ENCODE measurements around the gene PREB. TPM values are rescaled to one million over a fixed set of nuclear protein-coding genes. Genes with fewer than 3 reads are reported as not detected.

The PREB gene
- total RNA-seq, 2 experiments from 2014 or later = 96.8 to 113 TPM

- intact Hi-C loops (cut with micrococcal nuclease; ENCODE audit: unreplicated experiment) = no loop called here
- CTCF ChIA-PET (ENCODE audit: unreplicated experiment) = no interaction called here
Observed at GRCh38 chr2:27128668-27129571, 5.5 kb downstream of the PREB start.

GRCh38 chr2:27127883-27128667 is 6.4 kb downstream of the PREB start:
- no peak overlapping the region for H2AFZ ChIP-seq (ENCODE audit: low read length)
- H4K20me1 ChIP-seq (ENCODE audit: insufficient read depth, low read length) = no peaks in the 10 kb centered on the region; the same call in 1 of the 2 replicates
- peaks cover 51% of the 10 kb centered on the region for H3K36me3 ChIP-seq (ENCODE audit: insufficient read depth, low read length)
- no peaks in the 10 kb centered on the region for H3K9me2 ChIP-seq (ENCODE audit: insufficient read depth, low read length)
- DNase-seq (ENCODE audit: low spot score) = no peak
- H3K27ac ChIP-seq (ENCODE audit: low read depth, low read length, poor library complexity, severe bottlenecking) = no peak overlapping the region
- H3K79me2 ChIP-seq (ENCODE audit: insufficient read depth, low read depth, low read length) = peaks cover 7% of the 10 kb centered on the region; the same call in 1 of the 2 replicates
- BruUV-seq (replicated peaks) = no TSS peak
- TF ChIP-seq CTCF (conservative IDR thresholded peaks at IDR 0.05; ENCODE audit: low read length) = no peak
- no peak for TF ChIP-seq EZH2phosphoT487 (IDR thresholded peaks at IDR 0.05; ENCODE audit: borderline replicate concordance, low read depth, low read length)
- H3K4me2 ChIP-seq (ENCODE audit: low read length) = no peak overlapping the region
- no peaks in the 10 kb centered on the region for H3K9me3 ChIP-seq (ENCODE audit: low read length)
- ChIA-PET POLR2A (interaction anchor here (0.5 kb wide), 1 partner anchor 24 kb away, joined by 3 read pairs; no protein-coding TSS in a partner anchor), CTCF (ENCODE audit: unreplicated experiment) (interaction anchor here (0.6 kb wide), 1 partner anchor 1280 kb away, joined by 3 read pairs; no protein-coding TSS in a partner anchor)
- H3K4me1 ChIP-seq (ENCODE audit: insufficient read depth, low read length, poor library complexity, severe bottlenecking) = peaks cover 7% of the 10 kb centered on the region
- no peak overlapping the region for H3K4me3 ChIP-seq (ENCODE audit: low read depth, low read length, poor library complexity, severe bottlenecking)
- intact Hi-C loops (cut with micrococcal nuclease; ENCODE audit: unreplicated experiment) = no loop called here

More at GRCh38 chr2:27128668-27129571, 5.5 kb downstream of the PREB start:
- no peak for DNase-seq (ENCODE audit: low spot score)
- TF ChIP-seq EZH2phosphoT487 (IDR thresholded peaks at IDR 0.05; ENCODE audit: borderline replicate concordance, low read depth, low read length) = no peak
- no TSS peak for BruUV-seq (replicated peaks)
- Histone ChIP-seq H3K27ac (ENCODE audit: low read depth, low read length, poor library complexity, severe bottlenecking) (no peak overlapping the region), H3K4me2 (ENCODE audit: low read length) (no peak overlapping the region), H3K9me3 (ENCODE audit: low read length) (no peaks in the 10 kb centered on the region), H3K9me2 (ENCODE audit: insufficient read depth, low read length) (no peaks in the 10 kb centered on the region), H3K4me1 (ENCODE audit: insufficient read depth, low read length, poor library complexity, severe bottlenecking) (peaks cover 12% of the 10 kb centered on the region), H4K20me1 (ENCODE audit: insufficient read depth, low read length) (peaks cover 5% of the 10 kb centered on the region; the same call in 1 of the 2 replicates), H3K79me2 (ENCODE audit: insufficient read depth, low read depth, low read length) (peaks cover 16% of the 10 kb centered on the region), H2AFZ (ENCODE audit: low read length) (no peak overlapping the region), H3K36me3 (ENCODE audit: insufficient read depth, low read length) (peaks cover 56% of the 10 kb centered on the region), H3K4me3 (ENCODE audit: low read depth, low read length, poor library complexity, severe bottlenecking) (no peak overlapping the region)
- POLR2A ChIA-PET = interaction anchor here (0.5 to 0.6 kb wide), 3 partner anchors 23 to 64 kb away, joined by 3 to 4 read pairs (median 3); no protein-coding TSS in a partner anchor

GRCh38 chr2:27126252-27126710 is 8.2 kb downstream of the PREB start:
- no peaks in the 10 kb centered on the region for H4K20me1 ChIP-seq (ENCODE audit: insufficient read depth, low read length)
- H3K9me2 ChIP-seq (ENCODE audit: insufficient read depth, low read length) = no peaks in the 10 kb centered on the region
- no peak for DNase-seq (ENCODE audit: low spot score)
- H3K36me3 ChIP-seq (ENCODE audit: insufficient read depth, low read length) = peaks cover 33% of the 10 kb centered on the region
- CTCF ChIA-PET (ENCODE audit: unreplicated experiment) = no interaction called here
- H3K4me3 ChIP-seq (ENCODE audit: low read depth, low read length, poor library complexity, severe bottlenecking) = no peak overlapping the region
- intact Hi-C loops (cut with micrococcal nuclease; ENCODE audit: unreplicated experiment) = no loop called here
- H3K9me3 ChIP-seq (ENCODE audit: low read length) = no peaks in the 10 kb centered on the region
- H2AFZ ChIP-seq (ENCODE audit: low read length) = no peak overlapping the region
- no peaks in the 10 kb centered on the region for H3K79me2 ChIP-seq (ENCODE audit: insufficient read depth, low read depth, low read length)
- no peak overlapping the region for H3K4me2 ChIP-seq (ENCODE audit: low read length)
- no peak for TF ChIP-seq CTCF (conservative IDR thresholded peaks at IDR 0.05; ENCODE audit: low read length)
- no peak for TF ChIP-seq EZH2phosphoT487 (IDR thresholded peaks at IDR 0.05; ENCODE audit: borderline replicate concordance, low read depth, low read length)
- H3K4me1 ChIP-seq (ENCODE audit: insufficient read depth, low read length, poor library complexity, severe bottlenecking) = no peaks in the 10 kb centered on the region
- POLR2A ChIA-PET = interaction anchor here (0.6 to 1.4 kb wide), 2 partner anchors 20 to 212 kb away, joined by 3 to 6 read pairs; no protein-coding TSS in a partner anchor
- H3K27ac ChIP-seq (ENCODE audit: low read depth, low read length, poor library complexity, severe bottlenecking) = no peak overlapping the region
- BruUV-seq (replicated peaks) = TSS peak; percentile 43
